Fibroblast of pulmonary artery (primary cell): ENCODE results near the gene BEND7.

Source experiments
- DNase-seq: peaks from one replicate; pipeline ENCODE4 v3.0.0-alpha.2; 2010; ENCODE audit warnings: low read depth
- H3K4me3 ChIP-seq: replicated peaks from 2 replicates; pipeline ENCODE4 v1.5.1; 2011; ENCODE audit warnings: low read depth, mild to moderate bottlenecking, control low read depth, low read length, moderate library complexity
- TF ChIP-seq, protein P1 (sequence below): IDR thresholded peaks from 2 replicates; pipeline ENCODE4 v1.5.1; 2011; ENCODE audit warnings: mild to moderate bottlenecking, control low read depth, low read length, inconsistent platforms; ENCODE audit errors: missing control alignments

The BEND7 gene

DNA sequence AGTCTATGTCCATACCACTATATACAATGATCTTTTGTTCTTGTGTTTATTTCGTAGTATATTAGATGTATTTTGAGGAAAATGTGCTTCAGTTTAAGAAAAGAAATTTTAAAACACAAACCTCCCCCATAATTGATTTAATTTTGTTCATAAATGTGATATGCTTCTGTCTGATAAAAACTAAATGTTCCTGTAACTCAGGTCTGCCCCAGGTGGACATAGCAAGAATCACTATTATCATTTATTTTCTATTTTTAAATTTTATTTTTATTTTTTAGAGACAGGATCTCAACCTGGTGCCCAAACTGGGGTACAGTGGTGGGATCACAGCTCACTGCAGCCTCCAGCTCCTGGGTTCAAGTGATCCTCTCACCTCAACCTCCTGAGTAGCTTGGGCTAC lies 43.2 kb downstream of the BEND7 start:
- peak; percentile 13 for DNase-seq
- TF ChIP-seq, protein P1, sequence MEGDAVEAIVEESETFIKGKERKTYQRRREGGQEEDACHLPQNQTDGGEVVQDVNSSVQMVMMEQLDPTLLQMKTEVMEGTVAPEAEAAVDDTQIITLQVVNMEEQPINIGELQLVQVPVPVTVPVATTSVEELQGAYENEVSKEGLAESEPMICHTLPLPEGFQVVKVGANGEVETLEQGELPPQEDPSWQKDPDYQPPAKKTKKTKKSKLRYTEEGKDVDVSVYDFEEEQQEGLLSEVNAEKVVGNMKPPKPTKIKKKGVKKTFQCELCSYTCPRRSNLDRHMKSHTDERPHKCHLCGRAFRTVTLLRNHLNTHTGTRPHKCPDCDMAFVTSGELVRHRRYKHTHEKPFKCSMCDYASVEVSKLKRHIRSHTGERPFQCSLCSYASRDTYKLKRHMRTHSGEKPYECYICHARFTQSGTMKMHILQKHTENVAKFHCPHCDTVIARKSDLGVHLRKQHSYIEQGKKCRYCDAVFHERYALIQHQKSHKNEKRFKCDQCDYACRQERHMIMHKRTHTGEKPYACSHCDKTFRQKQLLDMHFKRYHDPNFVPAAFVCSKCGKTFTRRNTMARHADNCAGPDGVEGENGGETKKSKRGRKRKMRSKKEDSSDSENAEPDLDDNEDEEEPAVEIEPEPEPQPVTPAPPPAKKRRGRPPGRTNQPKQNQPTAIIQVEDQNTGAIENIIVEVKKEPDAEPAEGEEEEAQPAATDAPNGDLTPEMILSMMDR: peak; percentile 47
- H3K4me3 ChIP-seq: no peak overlapping the region

DNA sequence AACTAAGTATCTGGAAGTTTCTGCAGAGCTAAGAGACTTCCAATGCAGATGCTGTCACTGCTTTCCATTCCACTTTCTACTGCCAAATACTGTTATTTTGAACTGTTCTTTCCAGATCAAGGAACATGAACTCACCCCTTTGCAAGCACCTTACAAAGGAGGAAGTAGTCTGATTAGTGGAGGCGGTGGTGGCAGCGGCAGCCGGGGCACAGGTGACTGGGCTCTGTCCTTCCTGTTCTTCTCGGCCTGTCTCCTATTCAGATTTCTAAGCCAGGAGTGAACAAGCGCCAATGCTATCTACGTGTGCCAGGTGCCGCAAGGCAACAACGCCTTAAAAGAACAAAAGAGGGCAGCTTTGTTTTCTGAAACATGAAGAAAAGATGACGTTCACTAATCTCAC lies 44.9 kb downstream of the BEND7 start:
- no peak overlapping the region for H3K4me3 ChIP-seq
- TF ChIP-seq, protein P1: no peak
- DNase-seq: no peak

DNA sequence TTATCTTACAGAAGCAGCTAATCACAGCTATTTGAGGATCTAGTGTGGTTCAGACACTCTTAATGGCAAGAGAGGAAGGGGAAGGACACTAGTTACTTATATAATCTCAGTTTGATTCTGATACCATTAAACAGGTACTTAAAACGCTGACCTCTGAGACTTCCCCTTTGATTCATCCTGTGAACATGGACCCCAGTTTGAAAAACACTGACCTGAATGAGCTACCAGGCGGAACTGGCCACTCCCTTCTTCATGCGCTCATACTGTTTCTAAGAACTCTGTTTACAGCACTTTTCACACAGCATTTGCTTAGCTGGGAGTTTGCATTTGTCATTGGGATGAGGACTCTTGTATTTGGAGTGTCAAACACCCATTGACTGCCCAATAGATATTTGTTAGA lies 45.7 kb downstream of the BEND7 start:
- no peak overlapping the region for H3K4me3 ChIP-seq
- DNase-seq: no peak
- TF ChIP-seq, protein P1: no peak

DNA sequence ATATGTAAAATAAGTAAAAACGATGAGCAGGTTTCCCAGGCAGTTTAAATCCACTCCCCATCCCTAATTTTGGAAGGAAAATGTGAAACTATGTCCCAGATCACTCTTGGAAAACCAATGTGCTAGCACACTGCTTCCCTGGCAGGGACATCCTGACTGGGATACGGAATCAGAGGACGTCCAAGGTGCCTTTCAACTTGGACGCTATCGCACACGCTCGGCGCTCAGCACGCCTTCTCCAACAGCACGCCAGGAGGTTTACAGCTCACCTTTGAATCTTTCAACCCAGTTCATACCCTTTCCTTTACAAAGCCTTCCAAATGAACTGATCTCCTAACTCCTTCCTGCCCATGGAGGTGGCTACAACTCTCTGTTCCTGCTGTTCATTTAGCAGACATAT lies 47.1 kb downstream of the BEND7 start:
- TF ChIP-seq, protein P1: no peak
- DNase-seq: no peak
- H3K4me3 ChIP-seq: no peak overlapping the region

DNA sequence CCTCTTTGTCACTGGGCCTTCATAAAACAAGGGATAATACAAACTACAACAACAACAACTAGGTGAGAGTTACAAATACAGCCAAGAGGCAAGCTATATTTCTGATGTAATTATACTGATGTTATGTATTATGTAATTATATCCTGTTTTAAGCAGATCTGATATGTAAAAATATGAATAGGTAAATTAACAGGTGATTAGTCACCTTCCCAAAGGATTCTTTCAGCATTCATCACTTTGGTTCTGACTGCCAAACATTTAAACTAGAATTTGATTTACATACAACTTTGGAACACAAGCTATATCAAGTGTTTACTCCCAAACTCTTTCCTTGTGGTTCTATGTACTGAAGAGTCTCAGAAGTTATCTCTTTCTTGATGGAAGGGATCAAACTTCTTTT lies 53.7 kb downstream of the BEND7 start:
- DNase-seq: no peak
- TF ChIP-seq, protein P1: no peak
- H3K4me3 ChIP-seq: no peak overlapping the region

DNA sequence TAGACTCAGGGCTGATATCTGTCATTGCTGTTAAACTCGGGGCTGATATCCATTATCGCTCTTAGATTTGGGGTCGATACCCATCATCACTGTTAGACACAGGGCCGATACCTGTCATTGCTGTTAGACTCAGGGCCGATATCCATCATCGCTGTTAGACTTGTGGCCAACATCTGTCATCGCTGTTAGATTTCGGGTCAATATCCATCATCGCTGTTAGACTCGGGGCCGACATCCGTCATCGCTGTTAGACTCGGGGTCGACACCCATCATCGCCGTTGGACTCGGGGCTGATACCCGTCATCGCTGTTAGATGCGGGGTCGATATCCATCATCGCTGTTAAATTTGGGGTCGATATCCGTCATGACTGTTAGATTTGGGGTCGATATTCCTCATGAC lies 54.8 kb downstream of the BEND7 start:
- no peak for DNase-seq
- no peak overlapping the region for H3K4me3 ChIP-seq
- TF ChIP-seq, protein P1: no peak

DNA sequence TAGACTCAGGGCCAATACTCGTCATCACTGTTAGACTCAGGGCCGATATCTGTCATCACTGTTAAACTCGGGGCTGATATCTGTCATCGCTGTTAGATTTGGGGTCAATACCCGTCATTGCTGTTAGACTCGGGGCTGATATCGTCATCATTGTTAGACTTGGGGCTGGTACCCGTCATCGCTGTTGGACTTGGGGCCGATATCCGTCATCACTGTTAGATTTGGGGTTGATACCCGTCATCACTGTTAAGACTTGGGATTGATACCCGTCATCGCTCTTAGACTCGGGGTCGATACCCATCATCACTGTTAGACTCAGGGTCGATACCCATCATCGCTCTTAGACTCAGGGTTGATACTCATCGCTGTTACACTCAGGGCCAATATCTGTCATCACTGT lies 56.5 kb downstream of the BEND7 start:
- no peak overlapping the region for H3K4me3 ChIP-seq
- TF ChIP-seq, protein P1: no peak
- DNase-seq: no peak
